T-cell (primary cell): ENCODE results near the gene MMRN2. TPM values are rescaled to one million over a fixed set of nuclear protein-coding genes. Genes with fewer than 3 reads are reported as not detected.

Experiments used
- ATAC-seq, 4 experiments: fragments of 200-7000 bp in 3 of 4; fragments of 150-1000 bp in 1 of 4; cut with Tn5 transposase; replicated peaks in 1 of 4; 1 replicate in 3 of 4; 2 replicates in 1 of 4; pipeline ENCODE4 v1.10.0; 2021; ENCODE audit warnings: moderate library complexity in 3 of 4, mild to moderate bottlenecking in 2 of 4, moderate number of reproducible peaks in 1 of 4
- CTCF ChIA-PET, 2 donors: fragments of 300-600 bp; sonication (Branson Sonifier 250); formaldehyde crosslinking; loops; one replicate each; lab custom pipeline; 2022; ENCODE audit warnings: antibody characterized with exemption in 2 of 2; lab: Charles Lee
- POLR2A ChIA-PET, 2 donors: fragments of 300-600 bp; sonication (Branson Sonifier 250); formaldehyde crosslinking; loops; one replicate each; lab custom pipeline; 2022; ENCODE audit warnings: antibody characterized with exemption in 2 of 2; lab: Charles Lee
- DNase-seq, 35 experiments: peaks; one replicate each; pipeline versions ENCODE4 v3.0.0 to v3.0.0-alpha.2; 2013 to 2023
- H3K27ac ChIP-seq: one replicate; pipeline ENCODE4 v1.5.1; 2013; ENCODE audit warnings: low read length
- H3K27me3 ChIP-seq, 2 experiments: replicated peaks in 1 of 2; 1 replicate in 1 of 2; 2 replicates in 1 of 2; pipeline versions ENCODE4 v1.6.1 to v1.7.0; 2013; ENCODE audit warnings: low read length in 1 of 2, mixed read lengths in 1 of 2; ENCODE audit not compliant: control insufficient read depth in 2 of 2, insufficient read depth in 2 of 2; ENCODE audit errors: extremely low read depth in 1 of 2
- H3K36me3 ChIP-seq, 2 donors: 1 replicate in 1 of 2; 2 replicates in 1 of 2; pipeline versions ENCODE4 v1.6.1 to v1.7.0; 2013; ENCODE audit warnings: low read length in 1 of 2; ENCODE audit not compliant: control insufficient read depth in 2 of 2, insufficient read depth in 1 of 2; ENCODE audit errors: extremely low read depth in 1 of 2
- H3K4me1 ChIP-seq, 2 experiments: 1 replicate in 1 of 2; 2 replicates in 1 of 2; pipeline versions ENCODE4 v1.6.1 to v1.7.0; 2013; ENCODE audit warnings: low read length in 2 of 2, mixed read lengths in 1 of 2; ENCODE audit not compliant: insufficient read depth in 2 of 2, control insufficient read depth in 1 of 2; ENCODE audit errors: extremely low read depth in 1 of 2
- H3K4me3 ChIP-seq, 2 donors: 1 replicate in 1 of 2; 2 replicates in 1 of 2; pipeline versions ENCODE4 v1.5.1 to v1.7.0; 2013; ENCODE audit warnings: mild to moderate bottlenecking in 2 of 2, low read length in 1 of 2, moderate library complexity in 1 of 2; ENCODE audit not compliant: control insufficient read depth in 1 of 2; ENCODE audit errors: extremely low read depth in 1 of 2
- H3K9me3 ChIP-seq: 2 replicates; pipeline ENCODE4 v1.7.0; 2013
- H3K27ac Mint-ChIP-seq, 2 donors: one replicate each; pipeline ENCODE4 v1.8.0; 2020 to 2021; ENCODE audit warnings: mild to moderate bottlenecking in 2 of 2, mixed read lengths in 2 of 2
- H3K27me3 Mint-ChIP-seq, 2 donors: one replicate each; pipeline ENCODE4 v1.8.0; 2021 to 2022; ENCODE audit warnings: mixed read lengths in 2 of 2
- H3K36me3 Mint-ChIP-seq: one replicate; pipeline ENCODE4 v1.8.0; 2021; ENCODE audit warnings: mixed read lengths
- H3K4me1 Mint-ChIP-seq, 3 donors: one replicate each; pipeline ENCODE4 v1.8.0; 2020 to 2022; ENCODE audit warnings: mixed read lengths in 3 of 3, mild to moderate bottlenecking in 1 of 3
- H3K4me3 Mint-ChIP-seq, 3 donors: one replicate each; pipeline ENCODE4 v1.8.0; 2020 to 2022; ENCODE audit warnings: mild to moderate bottlenecking in 3 of 3, mixed read lengths in 3 of 3, moderate library complexity in 3 of 3
- H3K9me3 Mint-ChIP-seq, 3 donors: one replicate each; pipeline ENCODE4 v1.8.0; 2020 to 2022; ENCODE audit warnings: mixed read lengths in 3 of 3
- WGBS: methylation state at CpG from one replicate; pipeline ENCODE4 v1.1.5; 2013; ENCODE audit warnings: missing lambda C conversion rate; ENCODE audit not compliant: insufficient coverage; 5-methylcytosine and 5-hydroxymethylcytosine counted together
- total RNA-seq, 35 experiments: library from RNA in 6 of 35; stranded (reverse) in 6 of 35; fragments of 120-200 nt in 1 of 35; gene quantifications; one replicate each; pipeline versions ENCODE4 v1.2.1 to v1.2.4 and lab custom pipeline; 2013 to 2026

MMRN2 gene
- total RNA-seq, 5 donors from 2014 or later (not counting 1 experiment from before 2014, with no cell fraction given), result 0.09 to 0.96 (median 0.33) TPM; not detected in 1

DNA sequence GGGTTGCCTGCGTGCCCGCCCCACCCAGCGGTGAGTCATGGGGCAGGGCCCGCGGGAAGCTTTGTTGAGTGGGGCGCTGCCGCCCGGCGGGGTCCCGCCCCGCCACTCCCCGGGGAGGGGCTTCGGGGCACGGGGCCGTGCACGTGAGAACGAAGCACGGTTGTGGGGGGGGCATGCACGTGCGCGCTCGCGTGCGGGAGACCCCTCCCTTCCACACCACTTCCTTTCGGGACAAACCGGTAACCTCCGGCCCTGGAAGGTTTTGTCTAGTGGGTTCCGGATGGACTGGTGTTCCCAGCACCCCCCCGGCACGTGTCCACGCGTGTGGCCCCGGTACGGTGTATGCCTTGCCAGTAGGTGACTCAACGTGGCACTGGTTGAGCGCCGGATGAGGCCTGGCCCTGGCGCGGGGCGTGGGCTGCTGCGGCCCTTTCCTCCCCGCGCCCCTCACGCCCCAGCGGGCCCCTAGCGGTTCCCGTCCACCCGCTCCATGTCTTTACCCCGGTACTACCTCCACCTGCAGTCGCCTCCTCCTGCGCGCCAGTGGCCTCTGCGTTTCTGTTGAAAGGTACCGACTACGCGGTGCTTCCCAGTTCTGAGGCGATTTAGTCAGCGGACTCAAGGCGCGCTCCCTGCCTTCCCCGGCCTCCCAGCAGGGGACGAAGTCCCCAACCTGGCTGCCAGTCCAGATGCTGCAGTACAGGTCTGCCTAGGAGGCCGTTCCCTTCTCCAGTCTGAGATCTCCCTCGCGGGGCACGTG is 14.0 kb upstream of the MMRN2 start:
- H3K9me3 Mint-ChIP-seq, result no peaks in the 10 kb centered on the region
- DNase-seq (peak; percentile 78 to 93 (median 87)), ATAC-seq (peak; percentile 88 to 90 (median 90))
- no peaks in the 10 kb centered on the region for H3K27me3 Mint-ChIP-seq
- Histone ChIP-seq H3K27me3 (peaks cover 4 to 24% of the 10 kb centered on the region in 2 experiments), H3K36me3 (no peaks in the 10 kb centered on the region), H3K4me3 (peak overlapping the region; percentile 61 to 72), H3K9me3 (no peaks in the 10 kb centered on the region), H3K27ac (peak overlapping the region; percentile 93), H3K4me1 (peaks cover 6 to 57% of the 10 kb centered on the region in 2 experiments)
- ChIA-PET POLR2A (no interaction called here), CTCF (interaction anchor here in 1 of 2 donors (1.0 kb wide), 1 partner anchor 32 kb away, joined by 3 read pairs; no protein-coding TSS in a partner anchor)
- H3K27ac Mint-ChIP-seq, result peak overlapping the region; percentile 88 to 92
- WGBS, result 11% methylated on average over 45 of the region's 66 CpGs
- peaks cover 30 to 46% (median 40%) of the 10 kb centered on the region in 3 donors for H3K4me1 Mint-ChIP-seq
- H3K36me3 Mint-ChIP-seq, result no peaks in the 10 kb centered on the region
- H3K4me3 Mint-ChIP-seq, result peak overlapping the region; percentile 77 to 86 (median 83)

- peak overlapping the region; percentile 78 to 85 for H3K27ac Mint-ChIP-seq
- peak overlapping the region; percentile 61 to 72 for H3K4me3 ChIP-seq
- POLR2A ChIA-PET, result interaction anchor here in 1 of 2 donors (0.6 kb wide), 1 partner anchor 112 kb away, joined by 7 read pairs; no protein-coding TSS in a partner anchor
- peaks cover 7 to 62% of the 10 kb centered on the region in 2 experiments for H3K4me1 ChIP-seq
- H3K9me3 ChIP-seq, result no peaks in the 10 kb centered on the region
- no peak for DNase-seq
- peaks cover 35 to 51% (median 45%) of the 10 kb centered on the region in 3 donors for H3K4me1 Mint-ChIP-seq
- H3K36me3 ChIP-seq, result no peaks in the 10 kb centered on the region
- ATAC-seq, result no peak
- no peaks in the 10 kb centered on the region for H3K9me3 Mint-ChIP-seq
- H3K27ac ChIP-seq, result peak overlapping the region; percentile 93
- no peaks in the 10 kb centered on the region for H3K36me3 Mint-ChIP-seq
- no peaks in the 10 kb centered on the region for H3K27me3 Mint-ChIP-seq
- 0% methylated on average over 17 of the region's 20 CpGs for WGBS
- peaks cover 4 to 24% of the 10 kb centered on the region in 2 experiments for H3K27me3 ChIP-seq
- CTCF ChIA-PET, result interaction anchor here in 1 of 2 donors (1.0 kb wide), 1 partner anchor 31 kb away, joined by 3 read pairs; no protein-coding TSS in a partner anchor
- peak overlapping the region; percentile 77 to 86 (median 80) for H3K4me3 Mint-ChIP-seq
These were observed 13.5 kb upstream of the MMRN2 start for GRCh38 chr10:86970982-86971231.

GRCh38 chr10:86970162-86970981 is 13.0 kb upstream of the MMRN2 start:
- Histone ChIP-seq H3K27ac (peak overlapping the region; percentile 93), H3K36me3 (no peaks in the 10 kb centered on the region), H3K4me3 (peak overlapping the region; percentile 61 to 72), H3K9me3 (no peaks in the 10 kb centered on the region), H3K27me3 (peaks cover 4 to 24% of the 10 kb centered on the region in 2 experiments), H3K4me1 (peaks cover 7 to 67% of the 10 kb centered on the region in 2 experiments)
- H3K4me3 Mint-ChIP-seq, result peak overlapping the region; percentile 77 to 86 (median 80)
- no peaks in the 10 kb centered on the region for H3K9me3 Mint-ChIP-seq
- H3K27ac Mint-ChIP-seq, result peak overlapping the region; percentile 78 to 85
- no peaks in the 10 kb centered on the region for H3K27me3 Mint-ChIP-seq
- H3K36me3 Mint-ChIP-seq, result no peaks in the 10 kb centered on the region
- peaks cover 41 to 56% (median 49%) of the 10 kb centered on the region in 3 donors for H3K4me1 Mint-ChIP-seq
- ChIA-PET CTCF (interaction anchor here (1.0 to 2.8 kb wide), 2 partner anchors 30 to 31 kb away, joined by 3 to 8 read pairs; no protein-coding TSS in a partner anchor), POLR2A (interaction anchor here (0.5 to 0.6 kb wide), 2 partner anchors 11 to 113 kb away, joined by 4 to 7 read pairs; no protein-coding TSS in a partner anchor)
- DNase-seq (peak in 1 of 35 experiments; percentile 15), ATAC-seq (no peak)
- 57% methylated on average over 26 of the region's 30 CpGs for WGBS

DNA sequence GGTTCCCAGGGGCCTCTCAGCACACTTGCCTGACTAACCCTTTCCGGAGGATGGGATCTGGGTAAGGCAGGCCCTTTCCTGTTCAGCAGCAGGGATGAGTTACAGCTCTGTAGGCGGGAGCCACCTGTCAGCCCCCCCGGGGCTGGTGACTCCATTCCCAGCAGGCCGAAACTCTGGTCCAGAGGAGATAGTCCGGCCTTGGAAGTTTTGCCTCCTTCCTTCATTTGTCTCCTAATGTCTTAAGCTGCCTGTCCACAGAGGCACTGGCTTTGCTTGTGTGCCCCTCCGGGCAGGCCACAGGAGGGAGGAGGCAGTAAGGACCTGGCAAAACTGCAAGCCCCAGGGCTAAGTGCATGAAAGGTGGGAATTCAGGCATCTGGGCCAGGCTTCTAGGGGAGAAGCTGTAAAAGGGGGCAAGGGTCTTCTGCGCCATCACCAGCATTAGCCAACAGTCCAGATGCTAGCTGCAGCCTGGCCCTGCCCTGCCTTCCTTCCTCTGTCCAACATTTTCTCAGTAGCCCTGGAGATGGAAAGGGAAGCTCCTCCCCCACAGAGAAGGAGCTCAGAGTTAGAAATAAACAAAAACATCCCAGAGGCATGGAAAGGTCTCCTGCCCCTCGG is 12.1 kb upstream of the MMRN2 start:
- Histone ChIP-seq H3K27ac (no peak overlapping the region), H3K9me3 (no peaks in the 10 kb centered on the region), H3K4me1 (peaks cover 7 to 67% of the 10 kb centered on the region in 2 experiments), H3K27me3 (peaks cover 4 to 27% of the 10 kb centered on the region in 2 experiments), H3K36me3 (no peaks in the 10 kb centered on the region), H3K4me3 (no peak overlapping the region)
- H3K27ac Mint-ChIP-seq, result peak overlapping the region in 1 of 2 donors; percentile 66
- peaks cover 41 to 58% (median 49%) of the 10 kb centered on the region in 3 donors for H3K4me1 Mint-ChIP-seq
- CTCF ChIA-PET, result interaction anchor here (0.6 to 2.8 kb wide), 2 partner anchors 29 to 216 kb away, joined by 3 to 8 read pairs; no protein-coding TSS in a partner anchor
- H3K27me3 Mint-ChIP-seq, result no peaks in the 10 kb centered on the region
- H3K36me3 Mint-ChIP-seq, result no peaks in the 10 kb centered on the region
- ATAC-seq (no peak), DNase-seq (no peak)
- POLR2A ChIA-PET, result no interaction called here
- no peaks in the 10 kb centered on the region for H3K9me3 Mint-ChIP-seq
- 97% methylated on average over 4 of the region's 8 CpGs for WGBS
- peak overlapping the region in 2 of 3 donors; percentile 39 to 86 for H3K4me3 Mint-ChIP-seq

GRCh38 chr10:86968994-86969355 is 11.6 kb upstream of the MMRN2 start:
- no peak overlapping the region for H3K27ac Mint-ChIP-seq
- Histone ChIP-seq H3K27me3 (peaks cover 4 to 27% of the 10 kb centered on the region in 2 experiments), H3K4me3 (peak overlapping the region in 1 of 2 donors; percentile 35), H3K9me3 (no peaks in the 10 kb centered on the region), H3K4me1 (peaks cover 7 to 67% of the 10 kb centered on the region in 2 experiments), H3K27ac (no peak overlapping the region), H3K36me3 (no peaks in the 10 kb centered on the region)
- no peak for ATAC-seq
- 66% methylated on average over 3 of the region's 9 CpGs for WGBS
- no peaks in the 10 kb centered on the region for H3K9me3 Mint-ChIP-seq
- peaks cover 41 to 58% (median 49%) of the 10 kb centered on the region in 3 donors for H3K4me1 Mint-ChIP-seq
- ChIA-PET POLR2A (no interaction called here), CTCF (interaction anchor here (0.5 to 2.8 kb wide), 3 partner anchors 14 to 216 kb away, joined by 3 to 8 read pairs (median 3); no protein-coding TSS in a partner anchor)
- H3K27me3 Mint-ChIP-seq, result no peaks in the 10 kb centered on the region
- no peaks in the 10 kb centered on the region for H3K36me3 Mint-ChIP-seq
- no peak for DNase-seq
- peak overlapping the region; percentile 7 to 86 (median 24) for H3K4me3 Mint-ChIP-seq
